T-helper 17 cell (primary cell): ENCODE results near the gene ADRB2. TPM values are rescaled to one million over a fixed set of nuclear protein-coding genes. Genes with fewer than 3 reads are reported as not detected.
A peak's percentile ranks its signal among the peaks of the same experiment; 100 is the strongest.

Experiments
- ATAC-seq: fragments of 150-1000 bp; cut with Tn5 transposase; 2 replicates; pipeline ENCODE4 v1.10.0; 2021; ENCODE audit warnings: mild to moderate bottlenecking, moderate library complexity
- DNase-seq, 3 donors: peaks; one replicate each; pipeline versions ENCODE4 v3.0.0 to v3.0.0-alpha.2; 2020 to 2021
- H3K9me3 ChIP-seq: one replicate; pipeline ENCODE4 v1.7.0; 2013; ENCODE audit warnings: low read length, mild to moderate bottlenecking; ENCODE audit not compliant: control insufficient read depth, poor library complexity, severe bottlenecking
- H3K27ac Mint-ChIP-seq: one replicate; pipeline ENCODE4 v1.8.0; 2022; ENCODE audit warnings: mild to moderate bottlenecking, moderate library complexity, mixed read lengths
- H3K27me3 Mint-ChIP-seq: one replicate; pipeline ENCODE4 v1.8.0; 2022; ENCODE audit warnings: mixed read lengths
- H3K36me3 Mint-ChIP-seq: one replicate; pipeline ENCODE4 v1.8.0; 2022; ENCODE audit warnings: low read depth, mixed read lengths
- H3K4me1 Mint-ChIP-seq: one replicate; pipeline ENCODE4 v1.8.0; 2022; ENCODE audit warnings: mild to moderate bottlenecking, mixed read lengths
- H3K4me3 Mint-ChIP-seq: one replicate; pipeline ENCODE4 v1.8.0; 2022; ENCODE audit warnings: mild to moderate bottlenecking, moderate library complexity, mixed read lengths
- total RNA-seq, 4 donors: library from RNA in 2 of 4; stranded (reverse) in 2 of 4; gene quantifications; one replicate each; pipeline ENCODE4 v1.2.3 and lab custom pipeline; 2022 to 2026

ADRB2 gene
- total RNA-seq, 2 donors from 2014 or later: 2.9 to 5.7 TPM

- ATAC-seq (no peak), DNase-seq (no peak)
- Mint-ChIP-seq H3K4me1 (peaks cover 35% of the 10 kb centered on the region), H3K27ac (peak overlapping the region; percentile 27), H3K27me3 (peaks cover 14% of the 10 kb centered on the region), H3K4me3 (no peak overlapping the region), H3K36me3 (peaks cover 2% of the 10 kb centered on the region)
- no peaks in the 10 kb centered on the region for H3K9me3 ChIP-seq
These were observed 14.1 kb downstream of the ADRB2 start for GRCh38 chr5:148840531-148840930.

GRCh38 chr5:148841519-148841918, 15.1 kb downstream of the ADRB2 start:
- Mint-ChIP-seq H3K27ac (peak overlapping the region; percentile 39), H3K4me1 (peaks cover 37% of the 10 kb centered on the region), H3K36me3 (peaks cover 2% of the 10 kb centered on the region), H3K27me3 (peaks cover 14% of the 10 kb centered on the region), H3K4me3 (no peak overlapping the region)
- DNase-seq (no peak), ATAC-seq (peak; percentile 49)
- H3K9me3 ChIP-seq: no peaks in the 10 kb centered on the region

- H3K9me3 ChIP-seq: no peaks in the 10 kb centered on the region
- Mint-ChIP-seq H3K36me3 (peaks cover 2% of the 10 kb centered on the region), H3K27ac (peak overlapping the region; percentile 39), H3K4me3 (no peak overlapping the region), H3K4me1 (peaks cover 36% of the 10 kb centered on the region), H3K27me3 (peaks cover 10% of the 10 kb centered on the region)
- no peak for ATAC-seq
- DNase-seq: no peak
These were observed 15.8 kb downstream of the ADRB2 start for GRCh38 chr5:148842161-148842560.

GRCh38 chr5:148843510-148844318, 17.3 kb downstream of the ADRB2 start:
- peaks cover 7% of the 10 kb centered on the region for H3K27me3 Mint-ChIP-seq
- ATAC-seq: no peak
- no peaks in the 10 kb centered on the region for H3K9me3 ChIP-seq
- no peak for DNase-seq
- peaks cover 36% of the 10 kb centered on the region for H3K4me1 Mint-ChIP-seq
- H3K27ac Mint-ChIP-seq: no peak overlapping the region
- H3K4me3 Mint-ChIP-seq: no peak overlapping the region
- peaks cover 3% of the 10 kb centered on the region for H3K36me3 Mint-ChIP-seq

DNA sequence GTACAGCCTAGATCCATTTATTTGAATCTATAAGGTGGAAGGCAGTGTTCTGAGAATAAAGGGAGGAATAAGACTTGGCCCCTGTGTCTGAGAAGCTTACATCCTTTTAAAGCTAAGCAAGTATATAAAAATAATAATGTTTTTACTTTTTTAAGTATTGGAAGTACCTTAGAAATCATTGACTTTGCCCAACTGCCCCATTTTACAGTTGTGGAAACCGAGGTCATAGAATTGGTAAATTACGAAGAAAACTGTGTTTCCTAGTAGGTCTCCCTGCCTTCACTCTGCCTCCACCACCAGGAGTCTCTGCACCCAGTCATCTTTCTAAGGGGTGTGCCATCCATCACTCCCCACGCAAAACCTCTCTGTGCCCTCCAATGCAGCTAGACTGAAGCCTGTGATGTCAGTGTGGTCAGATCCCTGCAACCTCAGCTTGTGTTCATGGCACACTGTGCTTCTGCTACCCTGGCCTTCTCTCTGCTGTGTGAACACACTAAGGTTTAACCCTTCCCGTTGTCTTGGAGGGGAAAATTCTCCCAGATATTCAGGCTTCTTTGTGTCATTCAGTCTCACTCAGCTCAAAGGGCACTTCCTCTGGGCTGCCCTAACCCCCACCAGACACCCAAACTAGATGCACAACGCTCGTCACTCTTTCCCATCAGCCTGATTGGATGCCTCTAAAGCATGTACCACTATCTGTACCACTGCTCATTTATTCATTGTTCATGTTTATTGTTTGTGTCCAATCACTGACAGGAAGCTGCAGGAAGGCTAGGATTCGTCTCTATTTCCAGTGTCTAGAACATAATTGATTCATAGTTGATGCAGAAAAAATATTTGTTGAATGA, 18.2 kb downstream of the ADRB2 start:
- peaks cover 41% of the 10 kb centered on the region for H3K4me1 Mint-ChIP-seq
- ATAC-seq (peak; percentile 56), DNase-seq (no peak)
- no peak overlapping the region for H3K4me3 Mint-ChIP-seq
- peaks cover 7% of the 10 kb centered on the region for H3K27me3 Mint-ChIP-seq
- H3K36me3 Mint-ChIP-seq: peaks cover 3% of the 10 kb centered on the region
- no peaks in the 10 kb centered on the region for H3K9me3 ChIP-seq
- no peak overlapping the region for H3K27ac Mint-ChIP-seq

GRCh38 chr5:148846930-148847329, 20.5 kb downstream of the ADRB2 start:
- peaks cover 3% of the 10 kb centered on the region for H3K36me3 Mint-ChIP-seq
- H3K9me3 ChIP-seq: no peaks in the 10 kb centered on the region
- peaks cover 44% of the 10 kb centered on the region for H3K4me1 Mint-ChIP-seq
- no peaks in the 10 kb centered on the region for H3K27me3 Mint-ChIP-seq
- H3K4me3 Mint-ChIP-seq: no peak overlapping the region
- ATAC-seq (no peak), DNase-seq (no peak)
- no peak overlapping the region for H3K27ac Mint-ChIP-seq

- no peaks in the 10 kb centered on the region for H3K27me3 Mint-ChIP-seq
- peak overlapping the region; percentile 1 for H3K4me3 Mint-ChIP-seq
- H3K4me1 Mint-ChIP-seq: peaks cover 40% of the 10 kb centered on the region
- ATAC-seq (no peak), DNase-seq (no peak)
- peaks cover 3% of the 10 kb centered on the region for H3K36me3 Mint-ChIP-seq
- H3K9me3 ChIP-seq: no peaks in the 10 kb centered on the region
- no peak overlapping the region for H3K27ac Mint-ChIP-seq
These were observed 21.0 kb downstream of the ADRB2 start for GRCh38 chr5:148847456-148847855.

DNA sequence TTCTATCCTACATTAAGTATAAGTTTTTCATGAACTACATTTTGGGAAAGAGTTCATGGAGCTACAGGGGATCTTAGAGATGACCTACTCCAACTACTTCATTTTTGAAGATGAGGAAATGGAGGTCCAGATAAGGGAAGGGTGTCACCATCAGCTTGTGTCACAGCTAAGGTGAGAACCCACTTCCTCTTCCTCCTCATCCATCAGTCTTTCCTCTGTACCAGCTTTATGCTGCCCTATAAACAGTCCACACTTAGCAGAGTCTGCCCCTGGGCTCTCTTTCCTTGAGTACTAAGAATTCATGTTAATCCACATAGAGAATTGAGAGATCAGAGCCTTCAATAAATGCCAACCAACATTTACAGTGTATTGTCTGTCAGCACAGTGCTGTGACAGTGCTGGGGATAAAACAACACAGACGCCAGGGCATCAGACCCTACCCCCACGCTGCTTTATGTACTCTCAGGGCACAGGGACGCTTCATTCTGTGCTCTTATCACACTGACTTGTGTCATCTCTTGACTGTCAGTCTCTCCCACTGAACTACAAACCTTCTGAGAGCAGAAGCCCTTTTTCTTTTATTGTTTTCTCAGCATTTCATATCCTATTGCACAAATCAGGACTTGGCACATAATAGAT, 22.1 kb downstream of the ADRB2 start:
- no peaks in the 10 kb centered on the region for H3K27me3 Mint-ChIP-seq
- DNase-seq (no peak), ATAC-seq (peak; percentile 56)
- H3K36me3 Mint-ChIP-seq: peaks cover 3% of the 10 kb centered on the region
- H3K4me1 Mint-ChIP-seq: peaks cover 40% of the 10 kb centered on the region
- no peaks in the 10 kb centered on the region for H3K9me3 ChIP-seq
- peak overlapping the region; percentile 43 for H3K4me3 Mint-ChIP-seq
- H3K27ac Mint-ChIP-seq: peak overlapping the region; percentile 80

DNA sequence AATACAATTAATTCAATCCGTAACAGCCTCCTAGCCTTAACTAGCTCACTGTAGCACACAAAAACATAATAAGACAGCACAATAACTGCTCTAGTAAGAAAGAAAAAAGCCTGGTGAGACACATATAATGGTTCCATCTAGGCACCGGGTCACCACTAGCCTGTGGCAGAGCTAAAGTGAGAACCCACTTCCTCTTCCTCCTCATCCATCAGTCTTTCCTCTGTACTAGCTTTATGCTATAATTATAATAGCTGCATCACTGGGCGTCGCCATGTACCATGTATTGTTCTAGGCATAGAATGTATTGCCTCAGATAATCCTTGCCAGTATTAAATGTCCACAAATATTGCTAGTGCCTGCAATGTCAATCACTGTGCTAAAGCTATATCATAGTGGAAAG, 23.1 kb downstream of the ADRB2 start:
- Mint-ChIP-seq H3K36me3 (peaks cover 3% of the 10 kb centered on the region), H3K27ac (peak overlapping the region; percentile 80), H3K27me3 (no peaks in the 10 kb centered on the region), H3K4me1 (peaks cover 40% of the 10 kb centered on the region), H3K4me3 (peak overlapping the region; percentile 43)
- no peaks in the 10 kb centered on the region for H3K9me3 ChIP-seq
- DNase-seq (no peak), ATAC-seq (peak; percentile 80)

DNA sequence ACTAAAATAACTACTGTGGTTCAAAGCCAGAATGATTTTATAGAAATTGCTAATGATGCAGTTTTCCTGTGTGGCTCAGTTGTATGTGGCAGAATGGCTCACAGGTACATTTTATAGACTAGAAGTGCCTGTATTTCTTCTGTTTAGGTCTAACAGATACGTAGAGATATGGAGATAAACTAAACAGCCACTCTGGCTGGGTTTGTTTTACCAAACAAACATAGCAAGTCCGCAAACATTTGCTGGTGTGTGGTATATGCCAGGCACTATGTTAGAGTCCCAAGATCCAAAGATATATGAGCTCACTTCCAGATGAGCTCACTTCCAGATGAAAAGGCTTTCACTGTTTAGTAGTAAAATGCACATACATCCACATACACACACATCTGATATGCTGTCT, 24.4 kb downstream of the ADRB2 start:
- H3K4me3 Mint-ChIP-seq: no peak overlapping the region
- H3K27me3 Mint-ChIP-seq: no peaks in the 10 kb centered on the region
- peaks cover 3% of the 10 kb centered on the region for H3K36me3 Mint-ChIP-seq
- no peaks in the 10 kb centered on the region for H3K9me3 ChIP-seq
- H3K27ac Mint-ChIP-seq: peak overlapping the region; percentile 35
- ATAC-seq (no peak), DNase-seq (no peak)
- peaks cover 36% of the 10 kb centered on the region for H3K4me1 Mint-ChIP-seq

GRCh38 chr5:148853868-148854267, 27.5 kb downstream of the ADRB2 start:
- DNase-seq (no peak), ATAC-seq (no peak)
- H3K4me3 Mint-ChIP-seq: no peak overlapping the region
- peaks cover 28% of the 10 kb centered on the region for H3K4me1 Mint-ChIP-seq
- peak overlapping the region; percentile 24 for H3K27ac Mint-ChIP-seq
- H3K9me3 ChIP-seq: no peaks in the 10 kb centered on the region
- no peaks in the 10 kb centered on the region for H3K36me3 Mint-ChIP-seq
- peaks cover 3% of the 10 kb centered on the region for H3K27me3 Mint-ChIP-seq

DNA sequence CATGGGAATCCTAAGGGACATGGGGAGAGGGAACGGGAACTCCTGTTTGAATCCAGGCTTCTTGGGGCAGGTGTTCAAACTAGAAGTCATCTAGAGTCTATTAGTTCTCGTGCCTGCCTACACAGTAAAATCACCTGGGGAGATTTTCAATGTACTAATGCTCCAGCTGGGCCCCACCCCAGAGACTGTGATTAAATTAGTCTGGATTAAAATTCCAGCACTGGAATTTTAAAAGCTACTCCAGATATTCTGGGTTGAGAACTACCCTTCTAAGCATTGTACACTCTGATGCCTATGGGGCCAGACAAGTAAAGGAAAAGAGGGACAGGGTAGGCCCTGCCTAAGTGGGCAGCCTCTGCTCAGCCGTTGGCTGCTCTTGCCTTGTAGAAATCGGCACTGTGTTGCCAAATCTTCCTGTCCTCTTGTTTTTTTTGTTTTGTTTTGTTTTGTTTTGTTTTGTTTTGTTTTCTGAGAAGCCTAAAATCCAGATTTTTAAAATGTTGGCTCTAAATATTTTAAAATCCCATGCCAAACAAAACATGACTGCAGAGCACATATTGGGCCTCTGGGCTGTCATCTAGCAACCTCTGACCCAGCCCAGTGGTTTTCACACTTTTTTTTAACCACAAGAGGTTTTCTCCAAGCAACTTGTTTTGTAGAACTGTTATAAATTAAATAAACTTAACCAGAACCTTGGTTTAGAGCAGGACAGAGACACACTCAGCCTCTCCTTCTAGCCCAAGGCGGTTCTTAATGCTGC, 29.0 kb downstream of the ADRB2 start:
- no peaks in the 10 kb centered on the region for H3K36me3 Mint-ChIP-seq
- peaks cover 10% of the 10 kb centered on the region for H3K27me3 Mint-ChIP-seq
- ATAC-seq (peak; percentile 64), DNase-seq (no peak)
- H3K27ac Mint-ChIP-seq: peak overlapping the region; percentile 81
- no peak overlapping the region for H3K4me3 Mint-ChIP-seq
- peaks cover 21% of the 10 kb centered on the region for H3K4me1 Mint-ChIP-seq
- H3K9me3 ChIP-seq: no peaks in the 10 kb centered on the region
